ENCODE data around the gene SYDE1. TPM values are rescaled to one million over a fixed set of nuclear protein-coding genes. Genes with fewer than 3 reads are reported as not detected.

Gene SYDE1
- total RNA-seq, 2 experiments from 2014 or later: 0.22 TPM; not detected in 1

- peak overlapping the region; percentile 2 for H3K4me3 Mint-ChIP-seq
- Histone ChIP-seq H3K27ac (ENCODE audit: low read depth in 1 of 2, low read length in 2 of 2) (no peak overlapping the region), H3K4me1 (ENCODE audit: insufficient read depth, low read length) (peaks cover 16% of the 10 kb centered on the region), H3K4me3 (ENCODE audit: low read length) (no peak overlapping the region), H3K9me3 (ENCODE audit: control insufficient read depth in 1 of 2, insufficient read depth in 1 of 2, low read length in 2 of 2) (peaks cover 22 to 29% of the 10 kb centered on the region in 2 experiments), H3K27me3 (ENCODE audit: control insufficient read depth in 1 of 2, insufficient read depth in 2 of 2, low read length in 2 of 2) (peaks cover 7 to 10% of the 10 kb centered on the region in 2 experiments), H3K36me3 (ENCODE audit: insufficient read depth, low read length) (no peaks in the 10 kb centered on the region)
- no peak for TF ChIP-seq CTCF (IDR thresholded peaks at IDR 0.05)
- ChIA-PET POLR2A (no interaction called here), CTCF (no interaction called here)
- peaks cover 8% of the 10 kb centered on the region for H3K9me3 Mint-ChIP-seq
- no peak overlapping the region for H3K27ac Mint-ChIP-seq
- no peak for ATAC-seq (ENCODE audit: poor library complexity)
- no peak for DNase-seq
- intact Hi-C loops (cut with DNase I, micrococcal nuclease): no loop called here
- H3K4me1 Mint-ChIP-seq (ENCODE audit: low read depth): peaks cover 17% of the 10 kb centered on the region
- peaks cover 18% of the 10 kb centered on the region for H3K27me3 Mint-ChIP-seq
- H3K36me3 Mint-ChIP-seq (ENCODE audit: low read depth): peaks cover 3% of the 10 kb centered on the region
These were observed 2.8 kb upstream of the SYDE1 start for GRCh38 chr19:15104411-15104810.

GRCh38 chr19:15105044-15105443 lies 2.2 kb upstream of the SYDE1 start:
- intact Hi-C loops (cut with DNase I, micrococcal nuclease): no loop called here
- CTCF ChIA-PET: no interaction called here

GRCh38 chr19:15108145-15108844 lies 1.1 kb downstream of the SYDE1 start:
- intact Hi-C loops (cut with DNase I, micrococcal nuclease): no loop called here
- Mint-ChIP-seq H3K36me3 (ENCODE audit: low read depth) (no peaks in the 10 kb centered on the region), H3K4me1 (ENCODE audit: low read depth) (peaks cover 17% of the 10 kb centered on the region), H3K9me3 (peaks cover 8% of the 10 kb centered on the region), H3K27ac (no peak overlapping the region), H3K27me3 (peaks cover 18% of the 10 kb centered on the region), H3K4me3 (peak overlapping the region; percentile 69)
- no peak for DNase-seq
- ATAC-seq (ENCODE audit: poor library complexity): no peak
- peaks cover 7 to 10% of the 10 kb centered on the region in 2 experiments for H3K27me3 ChIP-seq (ENCODE audit: control insufficient read depth in 1 of 2, insufficient read depth in 2 of 2, low read length in 2 of 2)
- H3K9me3 ChIP-seq (ENCODE audit: control insufficient read depth in 1 of 2, insufficient read depth in 1 of 2, low read length in 2 of 2): peaks cover 18 to 21% of the 10 kb centered on the region in 2 experiments
- H3K4me3 ChIP-seq (ENCODE audit: low read length): peak overlapping the region; percentile 32
- H3K27ac ChIP-seq (ENCODE audit: low read depth in 1 of 2, low read length in 2 of 2): no peak overlapping the region
- no peak for TF ChIP-seq CTCF (IDR thresholded peaks at IDR 0.05)
- H3K36me3 ChIP-seq (ENCODE audit: insufficient read depth, low read length): no peaks in the 10 kb centered on the region
- ChIA-PET CTCF (no interaction called here), POLR2A (interaction anchor here (1.4 kb wide), 1 partner anchor 16 kb away, joined by 3 read pairs; no protein-coding TSS in a partner anchor)
- H3K4me1 ChIP-seq (ENCODE audit: insufficient read depth, low read length): peaks cover 16% of the 10 kb centered on the region

More at GRCh38 chr19:15105044-15105443, 2.2 kb upstream of the SYDE1 start:
- Mint-ChIP-seq H3K9me3 (peaks cover 8% of the 10 kb centered on the region), H3K36me3 (ENCODE audit: low read depth) (peaks cover 3% of the 10 kb centered on the region), H3K4me1 (ENCODE audit: low read depth) (peaks cover 17% of the 10 kb centered on the region), H3K27ac (no peak overlapping the region), H3K27me3 (peaks cover 18% of the 10 kb centered on the region), H3K4me3 (no peak overlapping the region)
- Histone ChIP-seq H3K36me3 (ENCODE audit: insufficient read depth, low read length) (no peaks in the 10 kb centered on the region), H3K27me3 (ENCODE audit: control insufficient read depth in 1 of 2, insufficient read depth in 2 of 2, low read length in 2 of 2) (peaks cover 7 to 10% of the 10 kb centered on the region in 2 experiments), H3K9me3 (ENCODE audit: control insufficient read depth in 1 of 2, insufficient read depth in 1 of 2, low read length in 2 of 2) (peaks cover 22 to 29% of the 10 kb centered on the region in 2 experiments), H3K4me3 (ENCODE audit: low read length) (no peak overlapping the region), H3K27ac (ENCODE audit: low read depth in 1 of 2, low read length in 2 of 2) (no peak overlapping the region), H3K4me1 (ENCODE audit: insufficient read depth, low read length) (peaks cover 16% of the 10 kb centered on the region)
- DNase-seq (no peak), ATAC-seq (ENCODE audit: poor library complexity) (no peak)
- POLR2A ChIA-PET: no interaction called here
- no peak for TF ChIP-seq CTCF (IDR thresholded peaks at IDR 0.05)

Measured in CD4-positive, alpha-beta T cell (primary cell).